Tracheal epithelial cell (primary cell): ENCODE data around the gene ITIH1. TPM values are rescaled to one million over a fixed set of nuclear protein-coding genes. Genes with fewer than 3 reads are reported as not detected.

Source experiments
- total RNA-seq: library from RNA; depleted of rRNA; stranded (reverse); fragments of >200 nt; gene quantifications from 2 replicates; pipeline ENCODE4 v1.2.1, GENCODE V29; 2014

Gene ITIH1, protein sequence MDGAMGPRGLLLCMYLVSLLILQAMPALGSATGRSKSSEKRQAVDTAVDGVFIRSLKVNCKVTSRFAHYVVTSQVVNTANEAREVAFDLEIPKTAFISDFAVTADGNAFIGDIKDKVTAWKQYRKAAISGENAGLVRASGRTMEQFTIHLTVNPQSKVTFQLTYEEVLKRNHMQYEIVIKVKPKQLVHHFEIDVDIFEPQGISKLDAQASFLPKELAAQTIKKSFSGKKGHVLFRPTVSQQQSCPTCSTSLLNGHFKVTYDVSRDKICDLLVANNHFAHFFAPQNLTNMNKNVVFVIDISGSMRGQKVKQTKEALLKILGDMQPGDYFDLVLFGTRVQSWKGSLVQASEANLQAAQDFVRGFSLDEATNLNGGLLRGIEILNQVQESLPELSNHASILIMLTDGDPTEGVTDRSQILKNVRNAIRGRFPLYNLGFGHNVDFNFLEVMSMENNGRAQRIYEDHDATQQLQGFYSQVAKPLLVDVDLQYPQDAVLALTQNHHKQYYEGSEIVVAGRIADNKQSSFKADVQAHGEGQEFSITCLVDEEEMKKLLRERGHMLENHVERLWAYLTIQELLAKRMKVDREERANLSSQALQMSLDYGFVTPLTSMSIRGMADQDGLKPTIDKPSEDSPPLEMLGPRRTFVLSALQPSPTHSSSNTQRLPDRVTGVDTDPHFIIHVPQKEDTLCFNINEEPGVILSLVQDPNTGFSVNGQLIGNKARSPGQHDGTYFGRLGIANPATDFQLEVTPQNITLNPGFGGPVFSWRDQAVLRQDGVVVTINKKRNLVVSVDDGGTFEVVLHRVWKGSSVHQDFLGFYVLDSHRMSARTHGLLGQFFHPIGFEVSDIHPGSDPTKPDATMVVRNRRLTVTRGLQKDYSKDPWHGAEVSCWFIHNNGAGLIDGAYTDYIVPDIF
- total RNA-seq: not detected in 2 replicates

GRCh38 chr3:52777127-52777958, at the start of gene ITIH1:
TSS of gene ITIH1 (plus strand) at chr3:52777599. CDS start at chr3:52777616, 17 bp downstream.

GRCh38 chr3:52770496-52771333, 6.7 kb upstream of the ITIH1 start, which contains the start of gene NEK4:
TSS of gene NEK4 (minus strand) at chr3:52770940. CDS start at chr3:52770746, 194 bp downstream.

DNA sequence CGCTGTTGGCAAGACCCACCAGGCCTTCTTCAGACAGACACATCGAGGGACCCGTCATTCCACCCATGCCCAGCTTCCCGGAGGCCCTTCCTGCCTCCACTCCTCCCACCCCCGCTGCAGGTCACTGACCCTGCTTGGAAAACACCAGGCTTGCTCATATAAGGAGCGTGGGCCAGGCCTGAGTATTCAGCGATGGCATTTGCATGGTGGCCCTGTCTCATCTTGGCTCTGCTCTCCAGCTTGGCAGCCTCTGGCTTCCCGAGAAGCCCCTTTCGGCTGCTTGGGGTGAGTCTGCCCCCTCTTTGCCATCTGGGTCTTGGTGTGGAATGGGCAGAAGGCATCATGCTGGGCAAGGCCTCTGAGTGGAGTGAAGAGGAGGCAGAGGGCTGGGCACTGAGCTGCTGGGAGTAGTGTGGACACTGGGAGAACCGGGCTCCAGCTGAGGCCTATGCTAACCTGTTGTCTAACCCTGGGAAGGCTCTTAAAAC, 17.3 kb downstream of the ITIH1 start, which contains the start of gene ITIH3:
ITIH3 (plus strand) TSS at position 185 of the 488 bp plus-strand sequence; CDS start at position 193, 8 bp downstream.

DNA sequence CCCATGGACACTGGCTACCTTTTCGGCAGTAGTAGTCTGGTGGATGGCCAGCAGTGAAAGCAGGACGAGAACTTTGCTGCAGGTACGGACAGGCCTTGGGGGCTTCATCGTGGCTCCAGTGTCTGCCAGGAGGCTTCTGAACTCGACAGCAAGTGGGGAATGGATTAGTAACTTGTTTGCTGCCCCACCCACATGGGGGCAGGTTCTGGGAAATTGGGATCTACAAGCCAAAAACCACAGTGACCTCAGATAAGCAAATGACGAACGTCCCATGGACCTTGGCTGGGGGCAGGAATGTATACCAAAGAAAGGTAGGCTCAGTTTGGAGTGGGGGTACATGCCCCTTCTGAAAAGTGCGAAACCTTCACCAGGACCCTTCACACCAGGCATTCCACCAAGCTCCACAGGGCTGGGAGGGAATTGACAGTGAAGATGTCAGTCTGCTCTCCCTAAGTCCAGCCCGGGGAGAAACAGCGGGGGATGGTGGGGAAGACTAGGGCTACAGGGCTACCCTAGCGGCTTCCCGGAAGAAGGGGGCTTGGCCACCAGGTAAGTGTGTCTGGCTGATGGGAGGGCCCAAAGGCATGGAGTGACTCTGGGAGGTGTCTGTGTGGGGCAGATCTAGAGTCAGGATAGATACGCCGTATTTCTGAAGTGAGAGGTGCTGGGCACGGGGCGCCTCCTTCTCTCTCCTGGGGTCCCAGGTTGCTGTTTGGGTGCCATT, 53.3 kb downstream of the ITIH1 start, which contains the start of gene ITIH4:
ITIH4 (minus strand) TSS at position 138 of the 724 bp plus-strand sequence; CDS start at position 108, 30 bp downstream.

DNA sequence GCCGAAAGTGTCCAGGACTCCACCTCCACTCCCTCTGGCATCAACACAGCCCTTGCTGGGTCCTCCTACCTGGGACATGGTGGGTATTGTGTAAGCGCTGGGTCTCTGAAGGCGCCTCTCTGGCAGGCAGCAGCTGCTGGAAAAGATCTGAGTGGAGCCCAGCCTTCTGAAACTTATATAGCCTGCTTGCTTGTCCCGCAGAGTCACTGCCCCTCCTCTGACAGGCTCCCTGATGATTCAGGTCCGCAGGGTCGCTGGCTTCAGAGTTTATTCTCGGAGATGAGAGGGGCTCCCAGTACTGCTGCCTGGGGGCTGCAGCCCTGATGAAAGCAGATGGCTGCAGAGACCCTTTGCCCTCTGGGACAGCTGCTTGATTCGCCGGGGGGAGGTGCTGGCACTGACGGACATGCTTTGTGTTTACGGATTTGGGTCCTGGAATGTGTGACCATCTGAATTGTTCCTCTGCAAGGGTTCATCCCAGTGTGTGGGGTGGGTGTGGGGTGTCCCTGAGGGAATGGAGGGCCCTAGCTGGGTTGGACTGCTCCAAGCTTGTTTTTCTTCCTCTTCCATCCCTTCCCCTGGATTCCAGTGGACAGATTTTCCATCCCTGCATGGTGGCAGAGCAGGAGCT, 57.6 kb downstream of the ITIH1 start, which contains the start of gene MUSTN1:
MUSTN1 (minus strand) TSS at position 149 of the 631 bp plus-strand sequence; CDS start at position 78, 71 bp downstream.

Other genes with a start within 250 kb of the ITIH1 start
- gene NT5DC2, start 243.7 kb upstream of the ITIH1 start, total RNA-seq: 26.2 and 30.8 TPM in 2 replicates
- 0.48 and 1.1 TPM in 2 replicates for gene UQCC5, start 241.0 kb upstream of the ITIH1 start, total RNA-seq
- 48.0 and 78.2 TPM in 2 replicates for gene PBRM1, start 91.7 kb upstream of the ITIH1 start, total RNA-seq
- gene GNL3, start 91.6 kb upstream of the ITIH1 start, total RNA-seq: 202 and 315 TPM in 2 replicates
- 67.6 and 68.7 TPM in 2 replicates for gene GLT8D1, start 71.8 kb upstream of the ITIH1 start, total RNA-seq
- gene SPCS1, start 71.5 kb upstream of the ITIH1 start, total RNA-seq: 39.8 and 47.5 TPM in 2 replicates
- gene NEK4, start 6.7 kb upstream of the ITIH1 start, total RNA-seq: 20.5 and 24.7 TPM in 2 replicates
- not detected in 2 replicates for gene ITIH3, start 17.2 kb downstream of the ITIH1 start, total RNA-seq
- gene ITIH4, start 53.1 kb downstream of the ITIH1 start, total RNA-seq: 1.1 and 1.9 TPM in 2 replicates
- gene MUSTN1, start 57.4 kb downstream of the ITIH1 start, total RNA-seq: not detected in 2 replicates
- gene STIMATE, start 119.9 kb downstream of the ITIH1 start, total RNA-seq: 16.4 and 19.5 TPM in 2 replicates